GM21528 (cell line): ENCODE measurements around the gene SUGCT.
"Not testable (repeated sequence)": the region's sequence is repeated elsewhere in the genome, so short reads cannot be mapped to it uniquely, and the experiment has no call there.

Source experiments
- ATAC-seq: cut with Tn5 transposase; IDR thresholded peaks from one replicate; pipeline ENCODE4 v1.9.1; 2021; ENCODE audit warnings: mild to moderate bottlenecking, moderate library complexity; ENCODE audit not compliant: unreplicated experiment, low FRiP score

SUGCT gene

DNA sequence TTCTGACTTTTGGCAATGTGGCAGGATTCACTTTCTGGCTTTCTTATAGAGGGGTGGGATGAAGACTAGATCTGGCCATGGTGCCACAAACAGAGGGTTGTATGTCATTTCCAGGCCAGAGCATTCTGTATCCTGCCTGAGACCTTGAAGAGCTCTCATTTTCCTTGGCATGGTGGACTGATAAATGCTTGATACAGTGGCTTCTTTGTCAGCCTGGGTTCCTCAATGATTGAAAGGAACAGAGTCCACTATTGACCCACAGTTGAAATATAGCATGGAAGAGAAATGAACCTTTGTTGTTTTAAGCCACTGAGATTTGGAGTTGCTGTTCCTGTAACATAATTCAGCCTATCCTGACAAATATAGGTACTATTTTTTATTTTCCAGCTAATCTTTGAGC lies 462.7 kb downstream of the SUGCT start:
- ATAC-seq: no peak

DNA sequence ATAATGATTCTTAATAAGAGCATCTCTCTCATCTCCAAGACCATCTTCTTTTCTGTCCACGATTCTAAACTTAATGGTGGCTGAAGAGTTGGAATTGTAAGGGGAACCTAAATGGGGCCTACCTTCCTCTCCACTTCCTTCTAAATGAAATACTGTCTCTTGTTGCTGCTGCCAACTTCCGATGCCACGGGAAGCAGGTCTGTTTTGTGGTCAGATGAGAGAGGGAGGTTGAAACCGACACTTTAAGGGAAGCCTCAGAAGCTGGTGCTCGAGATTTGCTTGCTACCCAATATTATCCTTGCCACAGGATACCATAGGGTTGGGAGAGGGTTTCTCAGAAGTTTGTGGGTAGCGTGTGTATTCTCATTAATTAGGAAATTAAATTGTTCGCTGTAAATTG lies 464.1 kb downstream of the SUGCT start:
- ATAC-seq: no peak

DNA sequence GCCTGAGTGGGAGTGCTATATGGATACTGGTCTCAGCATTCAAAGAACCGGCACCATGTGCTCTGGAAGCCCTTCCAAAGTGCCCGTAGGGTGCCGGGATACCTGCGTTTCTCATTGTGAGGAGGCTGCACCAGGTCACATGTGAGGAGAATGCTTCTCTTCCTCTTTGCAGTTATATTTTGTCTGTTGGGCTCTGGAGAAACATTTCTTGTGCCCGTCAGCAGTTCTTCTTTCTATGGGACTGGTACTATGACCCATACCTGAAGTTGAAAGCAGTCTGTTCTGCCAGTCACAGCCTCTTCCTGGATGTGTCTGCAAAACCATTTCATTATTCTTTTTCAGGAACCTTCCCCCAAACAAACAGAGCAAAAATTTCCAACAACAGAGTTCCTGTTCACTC lies 465.0 kb downstream of the SUGCT start:
- ATAC-seq: no peak

DNA sequence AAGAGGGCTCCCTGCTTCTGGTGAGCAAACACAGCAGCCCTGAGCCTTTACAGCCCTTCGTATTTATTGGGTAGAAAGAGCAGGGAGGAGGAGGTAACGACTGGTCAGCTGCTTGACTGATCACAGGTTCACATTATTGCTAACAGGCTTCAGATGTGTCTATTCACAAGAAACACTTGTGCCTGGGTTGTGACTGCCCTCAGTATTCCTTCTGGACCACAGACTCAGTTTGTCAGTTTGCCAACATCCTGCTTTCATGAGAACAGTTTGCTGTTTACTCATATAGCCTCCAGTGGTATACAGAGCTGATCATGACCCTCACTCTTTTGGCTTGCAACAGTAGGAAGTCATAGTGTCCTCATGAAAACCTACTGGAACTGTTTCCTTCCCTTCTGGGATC lies 467.5 kb downstream of the SUGCT start:
- not testable (repeated sequence) for ATAC-seq

DNA sequence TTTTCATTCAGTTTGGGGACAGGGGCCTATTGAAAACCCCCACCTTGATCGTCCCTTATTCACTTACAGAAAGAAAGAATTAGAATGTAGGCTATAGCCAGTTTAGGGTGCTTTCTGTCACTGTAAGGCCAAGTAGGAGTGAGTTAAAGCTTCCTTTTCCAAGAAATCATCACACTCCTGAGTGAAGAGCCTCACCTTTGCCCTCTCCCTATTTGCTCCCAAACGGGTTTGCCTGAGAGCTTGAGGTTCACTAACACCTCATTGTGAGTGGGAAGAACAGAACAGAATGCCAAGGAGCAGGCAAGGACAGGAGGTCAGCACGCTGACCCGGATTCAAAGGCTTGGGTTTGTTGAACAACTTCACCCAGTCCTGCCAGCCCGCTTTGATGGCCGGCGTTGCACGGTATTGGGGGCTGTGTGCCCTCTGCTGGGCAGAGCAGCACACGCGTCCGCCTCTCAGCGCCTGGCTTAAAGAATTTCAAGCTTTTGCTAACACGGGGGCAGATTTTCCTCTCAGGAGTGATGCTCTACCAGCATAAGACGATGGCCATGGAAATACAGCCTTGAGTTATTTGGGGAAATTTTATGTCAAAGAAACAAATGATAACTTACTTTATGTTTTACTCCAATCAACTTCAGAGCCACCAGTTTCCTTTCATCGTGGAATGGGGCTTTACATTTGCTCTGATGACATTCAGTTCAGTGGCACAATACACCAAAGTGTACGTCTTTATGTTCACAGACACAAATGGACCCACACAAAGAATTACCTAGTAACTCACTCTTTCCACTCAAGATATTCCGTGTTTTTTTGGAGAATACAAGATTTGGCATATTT lies 470.0 kb downstream of the SUGCT start:
- ATAC-seq: peak; percentile 91

DNA sequence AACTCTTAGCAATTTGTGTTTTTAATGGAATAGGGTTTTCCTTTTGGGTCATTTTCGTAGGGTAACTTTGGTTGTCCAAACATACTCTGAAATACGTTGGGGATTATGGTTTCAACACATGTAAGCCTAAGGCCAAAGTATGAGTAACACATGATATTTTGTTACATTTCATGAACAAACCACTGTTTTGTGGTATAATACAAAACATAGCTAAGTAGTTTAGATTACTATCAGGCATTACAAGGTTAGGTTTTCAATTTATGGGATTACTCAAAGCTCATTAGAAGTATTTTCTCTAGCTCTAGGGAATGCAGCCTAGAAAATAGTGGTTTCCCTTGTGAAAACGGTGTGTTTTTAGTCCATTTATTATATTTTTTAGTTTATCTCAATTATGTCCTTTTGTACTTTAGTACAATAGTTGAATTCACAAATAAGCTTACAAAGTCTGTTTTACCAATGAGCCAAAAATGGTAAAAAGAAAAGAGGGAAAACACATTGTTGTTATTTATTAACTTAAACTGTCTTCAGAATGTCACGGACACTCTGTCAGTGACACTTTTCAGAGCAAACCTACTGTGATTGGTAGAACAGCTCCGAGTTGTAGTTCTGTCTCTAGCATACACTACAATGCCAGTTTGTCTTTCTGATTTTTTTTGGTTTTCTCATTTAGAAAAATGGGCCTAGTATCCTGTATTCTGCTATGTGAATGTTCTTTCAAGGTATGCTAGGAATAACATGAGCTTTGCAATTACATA lies 473.7 kb downstream of the SUGCT start:
- no peak for ATAC-seq

DNA sequence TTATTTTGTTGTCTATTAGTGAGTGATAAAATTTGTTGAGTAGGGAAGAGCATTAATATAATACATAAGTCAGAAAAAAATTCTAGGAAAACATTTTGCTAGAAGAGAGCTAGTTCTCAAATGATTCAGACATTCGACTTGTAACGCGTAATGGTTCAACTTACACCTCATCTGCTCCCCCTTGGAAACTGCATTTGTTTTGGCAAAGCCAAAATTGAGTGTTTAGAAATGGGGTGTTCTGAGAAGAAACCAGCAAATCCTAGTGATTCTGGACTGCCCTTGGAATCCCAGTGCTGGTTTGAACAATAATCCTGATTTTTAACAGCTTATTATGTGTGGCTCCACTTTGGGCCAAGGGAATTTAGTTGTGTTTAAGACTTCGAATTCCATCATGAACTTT lies 475.7 kb downstream of the SUGCT start:
- ATAC-seq: no peak

DNA sequence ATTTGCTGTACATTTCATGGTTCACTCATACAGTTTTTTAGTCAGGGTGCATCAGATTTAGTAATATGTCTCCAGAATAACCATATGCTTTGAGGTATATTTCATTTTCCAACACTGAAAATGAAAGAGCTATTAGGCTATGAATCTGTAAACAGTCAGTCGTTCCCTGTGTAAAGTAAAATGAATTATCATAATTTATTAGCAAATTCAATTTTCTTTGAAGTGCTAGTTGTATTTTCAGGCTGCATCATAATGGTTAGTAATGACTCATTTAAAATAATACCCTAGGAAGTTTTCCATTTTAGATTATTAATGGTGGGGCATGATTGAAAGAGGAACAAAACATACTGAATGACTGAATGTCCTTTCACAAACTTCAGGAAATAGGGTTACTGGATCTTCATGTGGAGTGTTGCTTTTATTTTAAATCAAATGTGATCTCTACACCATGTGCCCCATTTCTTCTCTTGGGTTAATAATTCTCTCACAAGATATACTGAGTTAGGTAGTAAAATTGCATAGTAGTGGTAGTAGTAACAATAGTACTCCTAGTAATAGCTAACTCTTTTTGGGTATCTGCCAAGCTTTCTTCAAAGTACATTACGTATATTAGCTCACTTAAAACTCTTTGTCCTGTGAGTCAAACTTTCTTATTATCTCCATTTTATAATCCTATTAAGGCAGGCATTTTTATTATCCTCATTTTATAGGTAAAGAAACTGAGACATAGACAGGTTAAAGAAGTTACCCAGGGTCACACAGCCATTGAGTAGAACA lies 476.5 kb downstream of the SUGCT start:
- no peak for ATAC-seq

DNA sequence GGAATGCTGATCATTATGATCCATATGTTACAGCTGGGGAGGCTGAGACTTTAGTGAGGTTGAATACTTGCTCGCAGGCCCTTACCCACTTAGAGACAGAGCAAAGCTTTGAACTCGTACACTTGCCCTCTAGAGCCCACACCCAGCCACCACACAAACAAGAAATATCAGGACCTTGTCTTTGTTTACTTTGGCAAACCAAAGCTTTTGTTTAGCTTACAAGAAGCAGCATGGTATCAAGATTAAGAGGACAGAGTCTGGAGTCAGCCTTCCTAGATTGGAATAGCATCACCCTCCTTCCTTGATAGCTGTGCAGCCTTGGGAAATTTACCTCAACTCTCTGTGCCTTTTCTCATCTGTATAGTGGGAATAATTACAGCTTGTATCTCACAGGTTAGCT lies 477.5 kb downstream of the SUGCT start:
- ATAC-seq: no peak

DNA sequence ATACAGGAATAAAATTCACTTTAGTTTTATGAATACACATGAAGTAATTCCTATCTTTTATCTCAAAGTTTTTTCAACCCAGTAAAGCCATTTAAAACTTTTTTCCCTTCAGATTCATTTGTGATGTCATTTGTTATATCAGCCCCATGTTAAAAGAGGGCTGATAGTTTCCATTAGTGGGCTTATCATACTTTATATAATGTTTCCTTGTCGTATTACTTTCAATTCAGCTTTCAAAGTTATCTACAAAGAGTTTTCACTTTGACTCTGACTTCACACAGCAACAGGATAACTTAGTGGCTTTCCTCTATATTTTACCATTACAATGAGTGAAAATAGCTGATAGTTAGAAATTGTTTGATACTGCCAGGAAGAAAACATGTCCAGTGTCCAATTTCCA lies 484.8 kb downstream of the SUGCT start:
- ATAC-seq: no peak

DNA sequence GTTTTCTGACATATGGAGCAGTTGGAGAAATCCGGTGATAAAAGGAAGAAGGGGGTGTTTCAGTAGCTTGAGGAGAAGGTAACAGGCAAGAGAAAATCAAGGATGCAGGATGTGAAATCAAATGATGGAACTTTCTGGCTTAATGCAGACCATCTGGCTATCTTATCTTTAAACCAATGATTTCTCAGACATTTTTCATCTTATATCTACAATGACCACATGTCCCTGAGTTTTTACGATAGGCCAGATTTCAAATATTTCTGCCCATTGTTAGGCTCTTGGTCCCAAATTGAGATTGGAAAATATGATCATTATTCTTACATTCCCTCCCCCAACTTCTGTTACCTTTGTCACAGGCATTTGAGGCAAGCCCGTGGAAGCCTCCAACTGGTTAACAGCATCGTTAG lies 486.8 kb downstream of the SUGCT start:
- no peak for ATAC-seq

DNA sequence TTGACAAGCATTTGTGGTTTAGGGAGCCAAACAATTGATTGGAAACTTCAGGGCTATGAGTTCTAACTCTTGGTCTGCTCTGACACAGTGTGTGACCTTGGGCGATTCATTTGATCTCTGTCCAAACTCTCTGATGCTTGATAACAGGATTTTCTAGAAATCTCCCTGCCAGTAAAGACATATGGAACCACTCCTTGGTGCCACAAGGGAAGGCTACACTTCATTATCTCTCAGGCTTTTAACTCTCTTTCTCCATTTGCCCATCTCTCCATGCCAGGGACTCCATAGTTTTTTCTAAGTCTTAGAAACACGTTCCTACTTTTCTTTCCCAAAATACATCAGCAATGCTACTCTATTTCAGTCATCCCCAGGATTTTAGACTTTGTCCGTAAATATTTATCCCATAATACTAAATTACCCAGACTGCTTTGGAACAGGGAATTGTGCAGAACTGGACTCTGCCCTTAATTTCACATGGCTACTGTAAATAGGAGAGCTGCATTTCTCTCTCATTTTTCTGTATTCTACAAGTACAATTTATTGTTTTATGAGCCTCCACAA lies 488.2 kb downstream of the SUGCT start:
- ATAC-seq: no peak

DNA sequence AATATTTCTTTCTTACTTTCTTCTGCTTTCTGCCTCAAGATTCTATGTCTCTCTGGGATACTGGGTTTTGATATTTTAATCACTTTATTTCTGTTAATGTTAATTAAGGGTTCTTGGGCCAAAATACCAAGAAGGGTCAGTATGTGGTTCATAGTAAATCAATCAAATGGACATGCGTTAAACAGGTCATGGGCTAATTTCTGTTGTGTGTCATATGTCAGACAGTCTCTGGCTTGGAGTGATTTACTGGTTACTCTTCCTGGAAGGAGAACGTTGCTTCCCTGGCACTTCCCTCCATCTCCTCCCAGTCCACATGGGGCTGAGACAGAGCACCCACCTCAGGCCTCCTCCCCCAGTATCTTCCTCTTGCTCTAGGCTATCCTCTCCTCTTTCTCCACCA lies 489.1 kb downstream of the SUGCT start:
- no peak for ATAC-seq

DNA sequence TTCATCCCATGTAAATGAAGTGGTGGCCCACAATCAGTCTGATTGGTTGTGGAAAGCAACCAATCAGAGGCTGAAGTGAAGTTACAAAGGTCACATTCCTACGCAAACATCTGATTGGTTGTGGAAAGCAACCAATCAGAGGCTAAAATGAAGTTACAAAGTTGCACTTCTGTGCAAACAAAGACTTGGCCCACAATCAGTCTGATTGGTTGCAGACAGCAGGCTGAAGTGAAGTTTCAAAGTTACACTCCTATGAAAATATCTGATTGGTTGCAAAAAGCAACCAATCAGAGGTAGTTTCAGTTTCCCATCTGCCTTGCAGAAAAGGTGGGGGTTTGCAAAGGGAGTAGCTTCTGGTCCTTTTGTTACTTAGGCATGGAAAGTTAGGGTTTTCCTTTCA lies 492.6 kb downstream of the SUGCT start:
- not testable (repeated sequence) for ATAC-seq

DNA sequence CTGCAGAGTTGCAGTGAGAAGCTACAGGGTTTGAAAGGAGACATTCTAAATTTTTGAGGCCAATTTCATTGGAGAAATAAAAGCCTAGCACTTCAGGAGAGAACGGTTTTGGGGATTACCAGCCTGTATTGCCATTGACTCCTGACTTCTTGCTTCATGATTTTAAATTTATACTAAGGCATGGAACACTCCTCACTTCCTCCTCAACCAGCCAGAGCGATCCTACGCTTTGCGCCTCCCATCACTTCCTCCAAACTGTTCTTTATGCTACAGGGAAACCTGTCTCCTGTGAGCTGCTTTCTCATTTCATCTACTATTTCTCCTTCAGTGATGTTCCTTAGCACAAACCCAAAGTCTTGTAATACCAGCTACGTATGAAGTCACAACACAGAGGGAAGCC lies 495.1 kb downstream of the SUGCT start:
- ATAC-seq: no peak

DNA sequence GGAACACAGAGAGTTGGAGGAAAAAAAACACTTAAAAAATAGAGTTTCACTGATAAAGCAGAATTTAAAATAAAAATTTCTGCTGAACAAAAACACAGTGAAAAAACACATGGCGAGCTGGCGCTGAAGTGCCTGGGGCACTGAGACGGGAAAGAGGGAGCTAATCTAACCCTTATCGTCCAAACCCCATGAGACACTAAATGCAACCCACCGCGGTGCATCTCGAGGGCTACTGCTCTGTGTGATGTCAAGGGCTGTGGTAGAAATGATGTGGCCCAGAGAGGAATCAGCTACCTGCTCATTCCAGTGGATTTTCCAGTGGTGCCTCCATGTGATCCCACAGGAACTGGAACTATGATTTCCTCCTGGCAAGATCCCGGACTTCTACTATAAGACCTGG lies 499.3 kb downstream of the SUGCT start:
- no peak for ATAC-seq

DNA sequence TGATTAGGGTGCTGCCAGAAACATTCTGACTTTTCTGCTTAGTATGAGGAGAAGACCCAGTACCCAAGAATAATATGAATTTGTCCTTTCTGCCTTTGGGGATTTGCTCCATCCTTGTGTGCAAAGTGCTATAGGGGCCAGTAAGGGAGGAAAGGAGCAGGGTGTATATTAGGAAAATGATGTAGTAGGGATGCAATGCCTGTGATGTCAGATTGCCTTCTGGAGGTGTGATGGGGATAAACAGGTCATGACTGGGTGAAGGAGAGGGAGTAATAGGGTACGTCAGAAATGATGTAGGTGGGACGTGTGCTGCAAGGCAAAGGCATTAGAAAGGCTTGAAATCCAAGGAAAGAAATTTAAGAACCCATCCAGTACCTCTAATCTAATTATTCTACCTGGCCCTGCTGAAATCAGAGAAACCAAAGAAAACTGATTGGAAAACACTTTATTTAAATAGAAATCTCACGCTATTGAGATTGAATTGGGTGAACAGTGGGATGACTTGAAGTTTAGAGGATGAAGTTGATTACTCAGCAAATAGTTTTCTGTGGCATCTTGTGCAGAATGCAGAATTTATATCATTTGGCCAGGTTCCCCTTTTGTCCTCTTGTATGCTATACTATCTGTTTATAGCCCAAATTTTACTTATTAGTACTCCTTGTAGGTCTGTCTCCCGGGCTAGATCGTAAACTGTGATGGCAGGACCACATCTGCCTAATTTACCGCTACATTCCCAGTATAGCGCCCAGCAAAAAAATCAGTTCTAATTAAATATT lies 503.9 kb downstream of the SUGCT start:
- ATAC-seq: no peak

DNA sequence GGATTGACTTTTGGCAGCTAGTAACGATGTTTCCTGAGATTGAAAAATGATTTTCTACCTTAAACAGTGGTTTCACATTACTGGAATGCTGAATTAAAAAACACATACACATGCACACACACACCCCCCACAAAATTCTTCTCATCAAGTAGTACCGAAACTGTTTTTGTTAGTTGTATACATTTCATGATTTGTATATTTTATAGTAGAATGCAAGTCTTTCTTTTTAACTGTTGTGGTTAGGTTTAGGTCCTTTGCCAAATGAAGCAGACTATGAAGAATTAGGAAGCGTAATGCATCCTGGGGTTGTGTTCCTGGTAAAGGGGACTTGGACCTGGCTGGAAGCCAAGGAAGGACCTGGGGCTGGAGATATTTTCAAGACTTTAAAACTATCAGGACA lies 505.8 kb downstream of the SUGCT start:
- no peak for ATAC-seq

DNA sequence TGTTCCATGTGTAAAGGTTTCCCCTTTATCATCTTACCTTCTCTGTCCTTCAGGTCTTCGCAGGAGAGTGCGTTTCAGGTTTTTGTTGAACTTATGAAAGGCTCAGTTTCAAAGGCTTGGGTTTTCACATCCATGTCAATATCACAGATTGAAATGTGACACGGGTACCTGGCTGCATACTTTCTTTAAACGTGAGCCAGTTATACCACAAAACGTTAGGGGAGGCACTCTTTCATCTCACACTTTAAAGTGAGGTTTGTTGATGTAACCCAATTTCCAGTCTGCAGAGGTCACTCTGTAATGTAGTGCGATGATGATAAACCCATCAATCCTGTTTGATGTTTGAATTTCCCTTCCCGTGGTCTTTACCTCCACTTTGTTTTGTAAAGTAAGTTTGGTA lies 506.9 kb downstream of the SUGCT start:
- no peak for ATAC-seq

DNA sequence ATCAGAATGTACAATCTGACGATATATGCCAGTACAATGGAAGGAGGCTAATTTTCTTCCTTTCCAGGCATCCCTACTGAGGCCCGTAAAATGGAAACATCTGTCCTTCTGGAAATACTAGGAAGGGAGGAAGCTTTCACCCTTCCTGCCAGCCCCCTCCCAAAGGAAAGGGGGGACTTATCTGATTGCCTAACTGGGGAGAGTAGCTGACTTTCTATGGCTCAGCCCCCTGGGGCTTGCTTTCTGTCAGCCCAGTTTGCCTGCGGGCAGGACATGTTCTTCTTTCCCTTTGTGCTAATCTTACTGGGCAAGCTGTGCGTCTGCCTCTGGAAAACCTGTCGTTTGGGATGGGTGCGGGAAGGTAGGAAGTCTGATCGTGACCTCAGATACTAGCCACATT lies 508.9 kb downstream of the SUGCT start:
- no peak for ATAC-seq
